ENCODE measurements around the gene COX17.

DNA sequence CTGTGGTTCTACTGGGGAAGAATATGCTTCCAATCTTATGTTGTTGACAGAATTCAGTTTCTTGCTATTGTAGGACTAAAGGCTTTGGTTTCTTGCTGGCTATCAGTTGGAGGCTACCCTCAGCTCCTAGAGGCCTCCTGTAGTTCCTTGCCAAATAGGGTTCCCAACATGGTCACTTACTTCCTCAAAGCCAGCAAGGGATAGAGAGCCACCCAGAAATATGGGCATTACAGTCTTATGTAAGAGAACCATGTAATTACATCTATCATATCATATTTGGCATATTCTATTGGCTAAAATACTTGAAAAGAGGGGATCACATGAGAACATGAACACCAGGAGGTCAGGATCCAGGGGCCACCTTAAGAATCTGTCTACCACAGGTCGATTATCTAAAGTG, 6.2 kb upstream of the COX17 start:
- TF ChIP-seq, protein P1, sequence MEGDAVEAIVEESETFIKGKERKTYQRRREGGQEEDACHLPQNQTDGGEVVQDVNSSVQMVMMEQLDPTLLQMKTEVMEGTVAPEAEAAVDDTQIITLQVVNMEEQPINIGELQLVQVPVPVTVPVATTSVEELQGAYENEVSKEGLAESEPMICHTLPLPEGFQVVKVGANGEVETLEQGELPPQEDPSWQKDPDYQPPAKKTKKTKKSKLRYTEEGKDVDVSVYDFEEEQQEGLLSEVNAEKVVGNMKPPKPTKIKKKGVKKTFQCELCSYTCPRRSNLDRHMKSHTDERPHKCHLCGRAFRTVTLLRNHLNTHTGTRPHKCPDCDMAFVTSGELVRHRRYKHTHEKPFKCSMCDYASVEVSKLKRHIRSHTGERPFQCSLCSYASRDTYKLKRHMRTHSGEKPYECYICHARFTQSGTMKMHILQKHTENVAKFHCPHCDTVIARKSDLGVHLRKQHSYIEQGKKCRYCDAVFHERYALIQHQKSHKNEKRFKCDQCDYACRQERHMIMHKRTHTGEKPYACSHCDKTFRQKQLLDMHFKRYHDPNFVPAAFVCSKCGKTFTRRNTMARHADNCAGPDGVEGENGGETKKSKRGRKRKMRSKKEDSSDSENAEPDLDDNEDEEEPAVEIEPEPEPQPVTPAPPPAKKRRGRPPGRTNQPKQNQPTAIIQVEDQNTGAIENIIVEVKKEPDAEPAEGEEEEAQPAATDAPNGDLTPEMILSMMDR (IDR thresholded peaks at IDR 0.05), result no peak
- TF ChIP-seq GABPA (IDR thresholded peaks at IDR 0.05; ENCODE audit: low read depth) (no peak), TAF1 (IDR thresholded peaks at IDR 0.05; ENCODE audit: borderline replicate concordance, low read depth, low read length) (no peak), YY1 (IDR thresholded peaks at IDR 0.05; ENCODE audit: low read depth) (no peak), POLR2AphosphoS5 (IDR thresholded peaks at IDR 0.05; ENCODE audit: low read depth, low read length) (no peak), RAD21 (IDR thresholded peaks at IDR 0.05; ENCODE audit: low read length) (no peak), TCF12 (IDR thresholded peaks at IDR 0.05) (no peak), MXI1 (IDR thresholded peaks at IDR 0.05; ENCODE audit: low read depth, low read length) (no peak)
- TF ChIP-seq, protein P2, sequence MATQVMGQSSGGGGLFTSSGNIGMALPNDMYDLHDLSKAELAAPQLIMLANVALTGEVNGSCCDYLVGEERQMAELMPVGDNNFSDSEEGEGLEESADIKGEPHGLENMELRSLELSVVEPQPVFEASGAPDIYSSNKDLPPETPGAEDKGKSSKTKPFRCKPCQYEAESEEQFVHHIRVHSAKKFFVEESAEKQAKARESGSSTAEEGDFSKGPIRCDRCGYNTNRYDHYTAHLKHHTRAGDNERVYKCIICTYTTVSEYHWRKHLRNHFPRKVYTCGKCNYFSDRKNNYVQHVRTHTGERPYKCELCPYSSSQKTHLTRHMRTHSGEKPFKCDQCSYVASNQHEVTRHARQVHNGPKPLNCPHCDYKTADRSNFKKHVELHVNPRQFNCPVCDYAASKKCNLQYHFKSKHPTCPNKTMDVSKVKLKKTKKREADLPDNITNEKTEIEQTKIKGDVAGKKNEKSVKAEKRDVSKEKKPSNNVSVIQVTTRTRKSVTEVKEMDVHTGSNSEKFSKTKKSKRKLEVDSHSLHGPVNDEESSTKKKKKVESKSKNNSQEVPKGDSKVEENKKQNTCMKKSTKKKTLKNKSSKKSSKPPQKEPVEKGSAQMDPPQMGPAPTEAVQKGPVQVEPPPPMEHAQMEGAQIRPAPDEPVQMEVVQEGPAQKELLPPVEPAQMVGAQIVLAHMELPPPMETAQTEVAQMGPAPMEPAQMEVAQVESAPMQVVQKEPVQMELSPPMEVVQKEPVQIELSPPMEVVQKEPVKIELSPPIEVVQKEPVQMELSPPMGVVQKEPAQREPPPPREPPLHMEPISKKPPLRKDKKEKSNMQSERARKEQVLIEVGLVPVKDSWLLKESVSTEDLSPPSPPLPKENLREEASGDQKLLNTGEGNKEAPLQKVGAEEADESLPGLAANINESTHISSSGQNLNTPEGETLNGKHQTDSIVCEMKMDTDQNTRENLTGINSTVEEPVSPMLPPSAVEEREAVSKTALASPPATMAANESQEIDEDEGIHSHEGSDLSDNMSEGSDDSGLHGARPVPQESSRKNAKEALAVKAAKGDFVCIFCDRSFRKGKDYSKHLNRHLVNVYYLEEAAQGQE (IDR thresholded peaks at IDR 0.05; ENCODE audit: low read depth, low read length), result no peak
